GM12801 (cell line): ENCODE measurements around the gene DPP10.

ENCODE experiments used
- TF ChIP-seq, protein P1 (sequence below): IDR thresholded peaks from one replicate; pipeline ENCODE4 v1.5.1; 2011; ENCODE audit warnings: control low read depth; ENCODE audit not compliant: insufficient read length; ENCODE audit errors: extremely low read depth

Gene DPP10

DNA sequence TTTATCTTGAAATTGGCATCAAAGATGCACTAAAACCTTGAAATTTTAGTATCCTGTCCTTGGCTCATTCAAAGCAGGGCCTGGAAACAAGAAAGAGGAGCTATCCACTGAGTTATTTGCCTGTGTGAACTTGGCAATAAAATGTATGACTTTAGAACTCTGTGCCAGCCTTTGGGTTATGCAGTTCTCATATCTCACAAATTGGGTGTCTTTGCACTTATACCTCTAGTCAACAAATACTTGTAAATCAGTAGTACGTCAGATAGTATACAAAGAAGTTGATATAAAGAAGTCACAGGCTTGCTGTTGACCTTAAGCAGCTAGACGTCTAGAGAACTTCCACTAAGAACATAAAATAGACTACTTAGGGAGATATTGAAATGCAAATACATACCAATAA is 1331.9 kb downstream of the DPP10 start:
- TF ChIP-seq, protein P1, sequence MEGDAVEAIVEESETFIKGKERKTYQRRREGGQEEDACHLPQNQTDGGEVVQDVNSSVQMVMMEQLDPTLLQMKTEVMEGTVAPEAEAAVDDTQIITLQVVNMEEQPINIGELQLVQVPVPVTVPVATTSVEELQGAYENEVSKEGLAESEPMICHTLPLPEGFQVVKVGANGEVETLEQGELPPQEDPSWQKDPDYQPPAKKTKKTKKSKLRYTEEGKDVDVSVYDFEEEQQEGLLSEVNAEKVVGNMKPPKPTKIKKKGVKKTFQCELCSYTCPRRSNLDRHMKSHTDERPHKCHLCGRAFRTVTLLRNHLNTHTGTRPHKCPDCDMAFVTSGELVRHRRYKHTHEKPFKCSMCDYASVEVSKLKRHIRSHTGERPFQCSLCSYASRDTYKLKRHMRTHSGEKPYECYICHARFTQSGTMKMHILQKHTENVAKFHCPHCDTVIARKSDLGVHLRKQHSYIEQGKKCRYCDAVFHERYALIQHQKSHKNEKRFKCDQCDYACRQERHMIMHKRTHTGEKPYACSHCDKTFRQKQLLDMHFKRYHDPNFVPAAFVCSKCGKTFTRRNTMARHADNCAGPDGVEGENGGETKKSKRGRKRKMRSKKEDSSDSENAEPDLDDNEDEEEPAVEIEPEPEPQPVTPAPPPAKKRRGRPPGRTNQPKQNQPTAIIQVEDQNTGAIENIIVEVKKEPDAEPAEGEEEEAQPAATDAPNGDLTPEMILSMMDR = no peak

DNA sequence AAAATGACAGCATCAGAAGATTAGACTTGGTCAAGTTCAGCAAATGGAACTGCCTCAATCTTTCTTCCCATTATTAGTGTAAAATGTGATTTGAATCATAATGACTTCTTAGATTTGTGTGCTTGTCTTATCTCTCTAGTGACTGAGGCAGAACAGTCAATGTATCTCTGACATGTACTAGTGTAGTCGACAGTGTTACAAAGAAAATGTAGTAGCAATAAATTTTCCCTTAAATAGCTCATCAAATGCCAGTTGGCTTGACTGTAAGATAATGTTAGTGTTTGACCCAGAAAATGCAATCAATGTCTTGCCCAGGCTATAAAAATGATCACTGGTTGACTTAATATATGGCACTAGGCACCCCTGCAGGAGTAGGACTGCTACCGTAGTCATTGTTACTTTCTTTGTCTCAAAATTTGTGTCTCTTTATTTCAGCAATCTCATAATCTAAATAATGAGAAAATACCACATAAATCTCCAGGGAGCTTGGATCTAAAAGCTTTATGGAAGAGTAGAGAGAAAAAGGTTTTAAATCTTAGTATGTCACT is 1336.7 kb downstream of the DPP10 start:
- TF ChIP-seq, protein P1 = no peak

DNA sequence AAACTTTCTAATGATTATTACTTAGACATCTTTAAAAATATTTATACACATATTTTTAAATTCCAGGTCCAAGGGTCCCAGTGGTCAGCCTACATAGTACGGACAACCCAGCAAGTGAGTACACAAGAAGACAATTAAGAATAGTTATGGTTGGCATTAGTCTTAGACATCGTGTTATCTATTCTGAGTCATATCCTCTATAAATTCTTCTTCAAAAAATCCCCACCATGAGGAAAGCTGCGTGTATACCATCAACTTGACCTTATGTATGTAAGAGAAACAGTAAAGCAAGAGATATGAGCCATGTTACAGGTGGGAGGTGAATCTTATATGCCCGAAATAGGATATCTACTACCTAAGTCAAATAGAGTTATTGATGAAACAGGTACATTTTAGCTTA is 1339.8 kb downstream of the DPP10 start:
- TF ChIP-seq, protein P1 = no peak

DNA sequence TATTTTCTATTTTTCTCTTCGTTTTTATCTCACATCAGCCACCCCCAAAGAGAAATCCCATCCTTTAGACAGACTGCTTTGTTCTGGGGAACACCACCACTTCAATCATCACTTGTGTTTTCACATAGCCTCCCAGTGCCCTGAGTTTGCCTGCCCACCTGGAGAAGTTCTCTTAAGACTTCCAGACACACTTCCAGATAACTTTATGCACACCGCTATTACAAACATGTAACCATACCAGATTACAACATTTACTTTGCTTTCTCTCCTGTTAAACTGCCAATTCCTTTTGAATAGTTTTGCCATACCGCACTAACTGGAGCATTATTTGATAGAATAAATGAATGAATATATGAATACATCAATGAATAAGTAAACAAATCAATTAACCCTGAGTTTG is 1353.6 kb downstream of the DPP10 start:
- TF ChIP-seq, protein P1 = no peak

DNA sequence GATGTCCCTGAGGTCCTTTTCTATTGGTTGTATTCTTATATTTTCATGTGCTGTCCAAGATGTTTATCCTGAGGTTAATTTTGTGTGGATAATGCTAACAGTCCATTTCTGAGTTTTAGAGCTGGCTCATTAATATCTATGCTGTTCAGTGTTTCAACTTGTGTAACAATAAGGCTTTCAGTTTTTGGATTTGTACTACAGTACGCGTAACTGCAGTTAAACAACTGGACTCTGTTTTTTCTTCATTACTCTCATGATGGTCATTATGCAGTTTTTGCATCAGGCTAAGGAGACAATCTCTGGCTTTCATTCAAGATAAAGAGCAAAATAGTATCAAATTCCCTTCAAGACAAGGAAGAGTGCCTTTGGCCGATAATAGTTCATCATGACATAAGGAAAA is 1364.8 kb downstream of the DPP10 start:
- TF ChIP-seq, protein P1 = no peak

DNA sequence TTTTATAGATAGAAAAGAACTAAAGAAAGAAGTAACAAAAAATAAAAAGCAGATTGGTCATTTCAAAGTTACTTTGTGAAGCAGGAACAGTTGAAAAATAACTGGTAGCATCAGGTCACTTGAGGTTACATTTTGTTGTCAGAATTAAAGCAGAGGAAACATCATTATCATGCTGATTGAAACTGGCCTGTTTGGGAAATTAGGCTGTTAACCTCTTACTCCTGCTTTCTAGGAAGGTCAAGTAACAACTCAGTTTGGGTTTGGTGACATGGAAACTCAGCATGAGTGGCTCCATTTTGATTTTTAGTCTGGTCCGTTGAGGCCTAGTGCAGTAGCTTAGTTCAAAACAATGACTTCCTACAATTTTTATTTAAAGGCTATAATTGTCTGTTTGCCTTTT is 1383.5 kb downstream of the DPP10 start:
- TF ChIP-seq, protein P1 = no peak

DNA sequence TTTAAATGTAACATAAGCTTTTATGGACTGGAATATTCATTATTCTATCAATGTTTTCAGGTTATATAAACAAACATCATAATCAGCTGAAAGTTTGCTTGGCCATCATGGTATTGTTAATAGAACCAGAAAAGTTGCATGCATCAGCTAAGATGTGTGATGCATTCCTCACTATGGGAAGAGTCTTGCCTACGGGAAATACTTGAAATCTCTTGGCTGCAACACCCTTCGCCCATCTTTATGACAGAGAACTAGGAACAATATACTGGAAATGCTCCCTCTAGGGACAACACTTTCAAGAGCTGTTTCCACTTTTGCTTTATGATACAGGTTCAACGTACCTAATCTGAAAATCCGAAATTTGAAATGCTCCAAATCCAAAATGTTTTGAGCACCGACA is 1390.8 kb downstream of the DPP10 start:
- TF ChIP-seq, protein P1 = no peak
